GM21619 (cell line): ENCODE results near the gene KDELR3.

Experiments used
- ATAC-seq: cut with Tn5 transposase; IDR thresholded peaks from one replicate; pipeline ENCODE4 v1.9.1; 2021; ENCODE audit not compliant: unreplicated experiment

KDELR3 gene

GRCh38 chr22:38510416-38510970 is 42.6 kb downstream of the KDELR3 start:
- no peak for ATAC-seq

- no peak for ATAC-seq
Observed at GRCh38 chr22:38513063-38513462, 45.2 kb downstream of the KDELR3 start.

GRCh38 chr22:38518620-38519019 is 50.7 kb downstream of the KDELR3 start:
- ATAC-seq: no peak

GRCh38 chr22:38519453-38520250 is 51.8 kb downstream of the KDELR3 start:
- no peak for ATAC-seq

- ATAC-seq: no peak
Observed at GRCh38 chr22:38523029-38523428, 55.1 kb downstream of the KDELR3 start.

GRCh38 chr22:38523479-38523878 is 55.6 kb downstream of the KDELR3 start:
- no peak for ATAC-seq

- ATAC-seq: no peak
Observed at GRCh38 chr22:38524429-38524828, 56.5 kb downstream of the KDELR3 start.

GRCh38 chr22:38531251-38531938 is 63.5 kb downstream of the KDELR3 start:
- ATAC-seq: no peak
